HPDE6-E6E7 (cell line): ENCODE data around the gene RIOK1.
"Not testable (repeated sequence)": the region's sequence is repeated elsewhere in the genome, so short reads cannot be mapped to it uniquely, and the experiment has no call there.

Experiments
- DNase-seq: peaks from one replicate; pipeline ENCODE4 v3.0.0; 2011; ENCODE audit warnings: missing footprints; ENCODE audit errors: extremely low spot score

The RIOK1 gene

DNA sequence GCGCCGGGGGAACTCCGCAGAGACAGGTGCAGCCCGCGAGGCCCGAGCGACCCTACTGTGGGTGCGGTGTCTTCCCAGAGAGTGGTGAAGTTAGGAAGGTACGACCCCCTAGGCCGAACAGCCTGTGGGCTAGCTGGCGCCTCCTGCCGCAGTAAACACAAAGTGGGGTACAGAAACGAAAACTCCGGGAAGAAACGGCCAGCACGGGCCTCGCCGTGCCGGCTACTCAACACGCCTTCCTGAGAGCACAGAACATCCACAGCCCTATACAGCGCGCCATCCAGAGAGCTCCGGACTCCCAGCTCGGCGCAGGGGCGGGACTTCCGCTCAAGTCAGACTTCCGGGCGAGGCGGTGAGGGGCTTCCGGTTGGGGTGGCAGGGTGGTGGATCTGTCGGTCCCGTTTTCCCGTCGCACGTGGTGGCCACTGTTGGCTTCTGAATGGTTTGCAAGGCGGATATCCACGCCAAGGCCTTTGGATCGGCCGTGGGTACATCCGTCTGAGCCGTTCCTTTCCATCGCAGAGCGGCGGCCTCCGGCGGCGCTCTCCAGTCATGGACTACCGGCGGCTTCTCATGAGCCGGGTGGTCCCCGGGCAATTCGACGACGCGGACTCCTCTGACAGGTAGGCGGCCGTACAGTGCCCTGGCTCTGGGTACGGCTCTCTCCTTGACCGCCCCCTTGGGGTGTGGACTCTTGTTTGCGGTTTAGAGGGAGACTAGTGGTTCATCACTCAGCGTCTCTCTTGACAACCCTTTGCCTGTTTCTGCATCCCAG lies at the start of gene RIOK1, which contains the start of gene CAGE1:
Gene RIOK1, plus strand, starts transcription at position 358 of the 775 bp plus-strand sequence. Its CDS starts 195 bp downstream, at position 553.
Gene CAGE1, minus strand, starts transcription at position 292 of the 775 bp plus-strand sequence. CDS start 2,569 bp downstream, outside the sequence.
- peak; percentile 93 for DNase-seq

DNA sequence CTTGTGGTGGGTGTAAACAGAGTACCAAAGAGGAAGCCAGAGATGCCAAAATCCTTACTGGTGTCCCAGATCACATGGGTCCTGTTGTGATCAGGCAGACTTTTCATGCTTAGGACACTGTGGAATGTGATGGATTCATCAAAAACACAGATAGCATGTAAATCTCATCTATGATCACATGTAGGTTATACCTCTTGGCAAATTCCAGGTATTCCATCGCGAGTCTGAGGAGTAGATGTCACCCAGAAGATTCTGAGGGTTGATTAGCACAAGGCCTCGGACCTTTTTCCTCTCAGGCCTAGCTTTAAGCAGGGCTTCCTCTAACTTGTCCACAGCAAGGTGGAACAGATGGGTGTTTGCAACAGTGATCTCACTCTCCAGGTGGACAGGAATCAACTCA lies 48.3 kb upstream of the RIOK1 start:
- no peak for DNase-seq

DNA sequence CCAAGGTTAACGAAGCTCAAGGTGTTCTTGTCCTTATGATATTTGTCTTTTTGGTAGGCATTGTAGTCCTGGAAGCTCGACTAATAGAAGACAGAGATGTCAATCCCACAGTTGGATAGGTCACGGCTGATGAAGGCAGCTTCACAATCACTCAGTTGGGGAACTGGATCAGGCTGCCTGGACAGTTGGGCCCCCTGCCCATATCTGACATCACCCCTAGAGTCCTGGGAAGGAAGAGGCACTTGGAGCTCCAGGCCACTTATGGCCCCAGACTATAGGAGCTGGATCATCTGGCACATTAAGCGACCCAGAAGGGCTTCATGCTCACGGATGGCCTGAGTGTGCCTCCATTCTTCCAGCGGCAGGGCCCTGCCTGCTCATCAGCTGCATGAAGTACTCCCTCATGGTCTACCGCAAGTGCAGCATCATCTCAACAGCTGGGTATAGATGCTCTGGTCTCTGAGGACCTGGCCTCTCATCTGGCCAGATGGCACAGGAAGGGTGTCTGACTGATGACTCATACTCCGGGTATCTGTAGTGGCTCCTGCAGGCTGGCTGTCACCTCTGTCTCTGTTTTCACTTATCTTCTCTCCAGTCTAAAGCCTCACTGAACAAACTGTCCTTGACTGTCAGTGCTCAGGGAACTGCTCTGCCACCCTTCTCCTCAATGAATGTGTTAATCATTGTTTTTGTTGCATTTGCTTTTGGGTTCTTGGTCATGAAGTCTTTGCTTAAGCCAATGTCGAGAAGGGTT lies 47.4 kb upstream of the RIOK1 start:
- no peak for DNase-seq

DNA sequence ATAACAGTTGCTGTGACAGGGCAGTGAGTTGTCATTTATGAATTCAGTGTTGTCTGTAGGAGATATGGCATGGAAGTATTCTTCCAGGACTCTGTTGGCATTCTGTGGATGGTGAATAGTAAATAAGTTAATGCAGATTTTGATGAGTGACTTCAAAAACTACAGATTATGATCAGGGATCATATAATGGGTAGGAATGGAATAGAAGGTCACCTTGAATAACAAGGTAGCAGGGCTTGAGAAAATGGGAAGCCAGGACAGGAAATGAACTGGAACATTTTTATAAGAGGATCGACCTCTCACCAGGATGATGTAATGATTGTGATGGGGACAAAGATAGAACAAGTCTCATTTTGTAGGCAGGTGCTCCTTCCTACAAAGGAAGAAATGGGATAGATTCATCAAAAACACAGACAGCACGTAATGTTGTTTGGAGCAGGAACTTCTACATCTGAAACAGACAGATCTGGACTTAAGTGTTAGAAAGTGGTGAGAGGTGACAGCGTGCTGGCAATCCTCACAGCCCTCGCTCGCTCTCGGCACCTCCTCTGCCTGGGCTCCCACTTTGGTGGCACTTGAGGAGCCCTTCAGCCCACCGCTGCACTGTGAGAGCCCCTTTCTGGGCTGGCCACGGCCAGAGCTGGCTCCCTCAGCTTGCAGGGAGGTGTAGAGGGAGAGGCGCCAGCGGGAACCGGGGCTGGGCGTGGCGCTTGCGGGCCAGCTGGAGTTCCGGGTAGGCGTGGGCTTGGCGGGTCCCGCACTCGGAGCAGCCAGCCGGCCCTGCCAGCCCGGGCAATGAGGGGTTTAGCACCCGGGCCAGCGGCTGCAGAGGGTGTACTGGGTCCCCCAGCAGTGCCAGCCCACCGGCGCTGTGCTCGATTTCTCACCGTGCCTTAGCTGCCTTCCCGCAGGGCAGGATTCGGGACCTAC lies 45.8 kb upstream of the RIOK1 start:
- no peak for DNase-seq

DNA sequence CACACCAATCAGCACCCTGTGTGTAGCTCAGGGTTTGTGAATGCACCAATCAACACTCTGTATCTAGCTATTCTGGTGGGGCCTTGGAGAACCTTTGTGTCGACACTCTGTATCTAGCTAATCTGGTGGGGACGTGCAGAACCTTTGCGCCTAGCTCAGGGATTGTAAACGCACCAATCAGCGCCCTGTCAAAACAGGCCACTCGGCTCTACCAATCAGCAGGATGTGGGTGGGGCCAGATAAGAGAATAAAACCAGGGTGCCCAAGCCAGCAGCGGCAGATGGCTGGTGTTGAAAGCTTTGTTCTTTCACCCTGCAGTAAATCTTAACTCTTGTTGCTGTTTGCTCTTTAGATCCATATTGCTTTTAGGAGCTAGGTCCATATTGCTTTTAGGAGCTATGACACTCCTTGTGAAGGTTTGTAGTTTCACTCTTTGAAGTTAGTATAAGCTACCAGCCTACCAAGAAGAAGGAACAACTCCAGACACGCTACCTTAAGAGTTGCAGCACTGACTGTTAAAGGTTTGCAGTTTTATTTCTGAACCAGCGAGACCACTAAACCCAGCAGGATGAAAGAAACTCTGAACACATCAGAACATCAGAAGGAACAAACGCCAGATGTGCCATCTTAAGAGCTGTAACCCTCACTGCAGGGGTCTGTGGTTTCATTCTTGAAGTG lies 44.7 kb upstream of the RIOK1 start:
- not testable (repeated sequence) for DNase-seq

DNA sequence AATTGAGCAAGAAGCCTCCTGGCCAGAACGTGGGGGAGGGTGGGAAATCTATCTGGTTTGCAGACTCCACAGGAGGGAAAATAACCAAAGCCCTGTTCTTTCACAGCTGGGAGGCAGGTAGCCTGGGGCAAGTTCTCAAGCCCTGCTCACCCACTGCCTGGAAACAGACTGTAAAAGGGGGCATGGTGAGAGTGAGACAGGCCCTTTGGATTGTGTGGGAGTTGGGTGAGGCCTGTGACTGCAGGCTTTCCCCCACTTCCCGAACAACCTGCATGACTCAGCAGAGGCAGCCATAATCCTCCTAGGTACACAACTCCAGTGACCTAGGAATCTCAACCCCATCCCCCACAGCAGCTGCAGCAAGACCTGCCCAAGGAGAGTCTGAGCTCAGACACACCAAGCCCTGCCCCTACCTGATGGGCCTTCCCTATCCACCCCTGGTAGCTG lies 42.0 kb upstream of the RIOK1 start:
- peak; percentile 20 for DNase-seq

DNA sequence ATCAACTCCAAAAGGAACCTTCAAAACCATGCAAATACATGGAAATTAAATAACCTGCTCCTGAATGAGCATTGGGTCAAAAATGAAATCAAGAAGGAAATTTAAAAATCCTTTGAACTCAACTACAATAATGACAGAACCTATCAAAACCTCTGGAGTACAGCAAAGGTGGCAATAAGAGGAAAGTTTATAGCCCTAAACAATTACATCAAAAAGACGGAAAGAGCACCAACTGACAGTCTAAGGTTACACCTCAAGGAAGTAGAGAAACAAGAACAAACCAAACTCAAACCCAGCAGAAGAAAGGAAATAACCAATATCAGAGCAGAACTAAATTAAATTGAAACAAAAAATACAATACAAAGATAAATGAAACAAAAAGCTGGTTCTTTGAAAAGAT lies 39.0 kb upstream of the RIOK1 start:
- not testable (repeated sequence) for DNase-seq

DNA sequence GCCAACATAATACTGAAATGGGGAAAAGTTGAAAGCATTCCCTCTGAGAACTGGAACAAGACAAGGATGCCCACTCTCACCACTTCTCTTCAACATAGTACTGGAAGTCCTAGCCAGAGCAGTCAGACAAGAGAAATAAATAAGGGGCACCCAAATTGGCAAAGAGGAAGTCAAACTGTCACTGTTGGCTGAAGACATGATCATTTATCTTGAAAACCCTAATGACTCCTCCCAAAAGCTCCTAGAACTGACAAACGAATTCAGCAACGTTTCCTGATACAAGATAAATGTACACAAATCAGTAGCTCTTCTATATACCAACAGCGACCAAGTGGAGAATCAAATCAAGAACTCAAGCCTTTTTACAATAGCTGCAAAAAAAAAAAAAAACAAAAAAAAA lies 37.7 kb upstream of the RIOK1 start:
- DNase-seq, result not testable (repeated sequence)

DNA sequence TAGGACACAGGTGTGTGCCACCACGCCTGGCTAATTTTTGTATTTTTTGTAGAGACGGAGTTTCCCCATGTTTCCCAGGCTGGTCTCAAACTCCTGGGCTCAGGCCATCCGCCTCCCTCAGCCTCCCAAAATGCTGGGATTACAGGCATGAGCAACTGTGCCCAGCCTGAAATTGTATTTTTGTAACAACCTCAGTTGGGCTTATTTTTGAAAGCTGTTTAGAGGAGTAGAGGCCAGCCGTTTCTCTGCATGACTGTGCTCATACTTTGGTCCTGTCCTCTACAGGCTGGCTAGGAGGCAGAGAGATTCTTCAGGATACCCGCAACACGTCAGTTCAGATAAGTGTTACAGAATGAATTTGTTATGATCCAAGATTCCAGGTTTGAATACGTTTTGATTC lies 22.2 kb upstream of the RIOK1 start:
- DNase-seq, result no peak

DNA sequence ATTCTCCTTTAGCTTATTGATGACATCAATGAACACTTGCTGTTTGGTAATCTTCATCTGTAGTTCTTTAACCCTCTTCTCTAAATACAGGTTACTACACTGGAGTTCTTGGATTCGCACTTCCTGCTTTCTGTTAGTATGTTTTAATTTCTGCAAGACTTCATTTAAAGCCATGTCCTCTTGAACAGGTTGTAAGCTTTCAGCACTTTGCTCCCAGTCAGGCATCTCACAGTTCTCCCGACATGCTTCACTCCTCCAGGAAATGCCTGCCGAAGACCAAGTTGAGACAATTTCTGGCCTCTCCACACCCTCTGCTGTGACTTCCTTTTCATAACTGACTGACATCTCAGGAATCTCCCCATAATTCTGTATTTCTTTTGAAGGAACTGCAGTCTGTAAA lies 15.9 kb upstream of the RIOK1 start:
- no peak for DNase-seq

DNA sequence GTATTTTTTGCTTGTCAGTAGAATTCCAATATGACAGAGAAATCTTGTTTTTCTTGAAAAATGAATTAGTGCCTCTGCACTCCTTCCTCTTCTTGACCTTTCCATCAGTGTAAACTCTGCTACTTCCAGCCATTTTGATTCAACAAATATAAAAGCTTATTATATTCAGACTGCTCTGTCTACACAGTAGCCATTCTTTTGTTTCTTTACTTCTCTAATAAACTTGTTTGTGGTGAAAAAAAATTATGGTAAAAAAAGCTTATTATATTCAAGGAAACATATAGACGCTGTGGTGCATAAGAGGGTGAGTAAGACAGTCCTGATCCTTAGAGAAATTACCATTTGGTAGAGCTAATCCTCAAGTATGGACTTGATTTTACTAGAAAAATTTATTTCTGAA lies 11.6 kb upstream of the RIOK1 start:
- no peak for DNase-seq

DNA sequence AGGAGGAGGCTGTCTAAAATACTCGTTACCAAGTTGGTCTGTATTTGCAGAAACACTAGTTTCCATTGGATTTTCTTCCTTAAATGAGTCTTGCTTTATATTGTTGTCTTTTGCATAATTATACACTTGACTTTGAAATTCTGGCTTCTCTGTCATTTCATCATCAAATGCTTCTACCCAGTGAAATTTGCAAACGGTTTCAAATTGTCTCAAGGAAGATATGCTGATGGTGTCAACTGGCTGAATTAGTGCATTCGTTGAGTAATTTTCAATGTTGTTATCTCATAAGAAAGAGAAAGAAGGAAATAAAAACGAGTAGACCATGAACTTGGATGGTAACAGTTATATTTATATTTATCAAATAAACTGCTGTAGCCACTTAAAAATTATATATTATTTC lies 10.9 kb upstream of the RIOK1 start:
- no peak for DNase-seq

DNA sequence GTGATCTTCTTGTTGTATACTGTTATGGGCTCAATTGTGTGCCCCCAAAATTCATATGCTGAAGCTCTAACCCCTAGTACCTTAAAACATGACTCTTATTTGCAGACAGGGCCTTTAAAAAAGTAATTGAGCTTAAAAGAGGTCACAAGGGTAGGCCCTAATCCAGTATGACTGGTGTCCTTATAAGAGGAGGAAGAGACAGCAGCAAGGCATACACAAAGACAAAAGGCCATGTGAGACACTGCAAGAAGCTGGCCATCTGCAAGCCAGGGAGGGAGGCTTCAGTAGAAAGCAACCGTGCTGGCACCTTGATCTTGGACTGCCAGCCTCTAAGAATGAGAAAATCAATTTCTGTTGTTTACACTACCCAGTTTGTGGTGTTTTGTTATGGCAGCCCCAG lies 8.5 kb upstream of the RIOK1 start:
- no peak for DNase-seq

DNA sequence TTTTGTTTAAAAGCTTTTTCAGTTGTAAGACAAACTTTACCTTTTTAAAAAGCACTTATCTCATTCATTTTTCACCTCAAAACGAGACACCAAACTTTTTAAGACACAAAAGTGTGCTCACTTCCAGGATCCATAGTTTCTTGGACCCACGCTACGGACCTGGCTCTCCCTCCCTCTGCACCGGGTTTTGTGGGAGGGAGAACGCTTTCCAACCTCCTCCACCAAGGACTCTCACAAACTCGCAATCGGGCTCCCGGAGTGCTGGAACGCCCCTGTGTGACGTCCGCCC lies 502 bp upstream of the RIOK1 start:
- peak; percentile 58 for DNase-seq

DNA sequence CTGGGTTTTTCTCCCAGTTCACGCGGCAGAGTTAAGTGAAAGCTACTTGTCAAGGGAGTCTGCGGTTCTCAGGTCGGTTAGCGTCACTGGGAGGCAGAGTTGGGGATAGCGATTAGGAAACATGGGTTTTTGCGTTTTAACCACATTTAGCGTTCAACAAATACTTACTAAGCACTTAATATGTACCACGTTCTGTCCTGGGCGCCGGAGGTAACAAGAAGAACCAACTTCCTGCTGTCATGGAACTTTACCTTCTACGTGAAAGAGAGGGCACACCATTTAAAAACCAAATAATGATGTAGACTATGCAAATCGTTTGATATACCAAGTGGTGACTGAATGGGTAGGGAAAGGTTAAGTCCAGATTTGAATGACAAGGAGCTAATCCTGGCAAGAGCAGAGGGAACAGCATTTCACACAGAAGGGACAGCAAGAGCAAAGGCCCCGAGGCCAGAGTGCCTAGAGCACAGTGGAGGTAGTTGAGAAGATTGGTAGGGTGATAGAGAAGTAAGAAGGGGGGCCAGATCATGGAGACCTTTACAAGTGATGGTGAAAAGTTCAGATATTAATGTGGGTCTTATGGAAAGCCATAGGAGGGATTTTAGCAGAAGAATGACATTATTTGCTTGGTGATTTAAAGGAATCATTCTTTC lies 744 bp downstream of the RIOK1 start:
- DNase-seq, result no peak

DNA sequence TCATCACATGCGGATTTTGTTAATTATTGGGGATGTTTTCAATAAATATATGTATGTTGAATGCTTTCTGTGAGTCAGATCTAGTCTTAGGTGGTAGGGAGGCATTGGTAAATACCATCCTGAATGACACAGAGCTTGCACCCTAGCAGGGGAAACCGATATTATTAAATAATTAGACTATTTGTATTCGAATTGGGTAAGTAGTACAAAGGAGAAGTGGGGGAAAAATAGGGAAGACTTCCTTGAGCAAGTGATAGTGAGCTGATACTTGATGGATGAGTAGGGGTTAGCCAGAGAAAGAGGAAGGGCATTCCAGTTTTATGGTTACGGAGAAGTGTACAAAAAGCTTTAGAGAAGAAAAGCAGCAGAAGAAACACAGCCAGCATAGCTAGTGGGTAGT lies 1.5 kb downstream of the RIOK1 start:
- DNase-seq, result no peak

DNA sequence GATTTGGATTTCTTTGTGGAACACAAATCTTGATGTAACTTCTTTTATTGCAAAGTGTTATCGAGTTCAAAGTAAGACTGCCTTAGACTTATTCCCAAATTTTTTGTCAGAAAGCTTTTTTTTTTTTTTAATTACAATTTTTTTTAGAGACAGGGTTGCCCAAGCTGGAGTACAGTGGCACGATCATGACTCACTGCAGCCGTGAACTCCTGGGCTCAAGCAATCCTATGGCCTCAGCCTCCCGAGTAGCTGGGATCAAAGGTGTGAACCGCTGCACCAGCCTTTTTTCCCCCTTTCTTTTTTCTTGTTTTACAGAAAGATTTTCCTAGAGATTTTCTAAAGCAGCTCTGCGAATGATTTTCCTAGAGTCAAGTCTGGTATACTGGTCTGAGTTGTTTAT lies 2.8 kb downstream of the RIOK1 start:
- no peak for DNase-seq

DNA sequence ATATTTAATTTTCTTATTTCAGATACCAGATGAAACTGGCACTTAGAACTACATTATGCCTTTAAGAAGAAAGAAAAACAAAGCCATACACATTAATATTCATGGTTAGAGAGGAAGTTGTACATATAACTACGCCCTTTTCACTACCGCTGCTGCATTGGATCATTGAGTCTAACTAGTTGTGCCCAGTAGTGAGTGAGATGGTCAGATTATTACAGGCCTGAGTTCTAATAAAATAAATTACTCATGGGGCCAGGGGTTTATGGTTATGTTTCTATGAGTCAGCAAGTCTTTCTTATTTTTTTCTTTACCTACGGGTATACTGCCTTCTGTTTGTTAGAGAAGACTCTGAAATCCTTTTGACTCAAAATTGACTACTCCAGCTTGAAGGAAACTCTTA lies 11.5 kb downstream of the RIOK1 start:
- DNase-seq, result no peak

DNA sequence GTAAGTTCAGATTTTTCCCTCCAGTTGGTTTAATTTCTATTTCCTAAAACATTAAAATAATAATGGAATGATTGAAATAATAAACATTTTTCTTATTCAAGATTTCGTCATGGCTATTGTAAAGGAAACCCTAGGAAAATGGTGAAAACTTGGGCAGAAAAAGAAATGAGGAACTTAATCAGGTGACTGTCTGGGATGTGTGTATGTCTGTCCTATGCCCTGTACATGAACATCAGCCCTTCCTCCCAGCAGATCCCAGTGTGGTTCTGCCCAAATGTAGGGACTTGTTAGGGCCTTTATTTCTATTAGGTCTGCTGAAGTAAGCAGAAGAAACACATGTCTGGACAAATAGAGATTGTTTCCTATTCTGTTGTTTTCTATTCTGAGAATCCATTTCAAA lies 13.1 kb downstream of the RIOK1 start:
- no peak for DNase-seq

DNA sequence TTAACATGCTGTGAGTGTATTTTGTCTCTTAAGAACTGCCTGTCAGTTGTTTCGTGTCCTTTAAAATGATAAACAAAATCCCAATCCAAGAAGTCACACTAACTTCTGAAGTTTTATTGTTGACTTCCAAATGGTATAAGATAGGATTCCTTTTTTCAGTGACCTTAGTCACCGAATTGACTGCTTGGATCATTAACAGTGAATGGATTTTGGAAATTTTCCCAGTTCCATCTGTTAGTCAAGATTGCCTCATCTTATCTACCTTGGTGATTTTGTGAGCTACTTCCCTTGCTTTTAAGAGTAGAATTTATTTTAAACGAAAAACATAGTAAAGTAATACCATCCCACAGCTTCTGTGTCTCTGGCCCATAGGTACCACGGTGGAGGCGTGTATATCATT lies 14.9 kb downstream of the RIOK1 start:
- DNase-seq, result no peak

DNA sequence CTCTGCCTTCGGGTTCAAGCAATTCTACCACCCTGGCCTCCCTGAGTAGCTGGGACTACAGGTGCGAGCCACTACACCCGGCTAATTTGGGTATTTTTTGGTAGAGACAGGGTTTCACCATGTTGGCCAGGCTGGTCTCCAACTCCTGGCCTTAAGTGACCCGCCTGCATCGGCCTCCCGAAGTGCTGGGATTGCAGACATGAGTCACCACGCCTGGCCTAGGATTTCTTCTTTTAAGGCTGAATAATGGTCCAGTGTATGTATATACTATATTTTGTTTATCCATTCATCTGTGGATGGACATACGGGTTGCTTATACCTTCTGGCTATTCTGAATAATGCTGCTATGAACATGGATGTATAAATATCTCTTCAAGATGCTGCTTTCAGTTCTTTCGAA lies 17.1 kb downstream of the RIOK1 start:
- DNase-seq, result no peak
